Measurements from ENCODE around the gene CD83.
"Not testable (repeated sequence)": the region's sequence is repeated elsewhere in the genome, so short reads cannot be mapped to it uniquely, and the experiment has no call there.

The CD83 gene

GRCh38 chr6:14117158-14118090 lies at the start of gene CD83:
TSS of gene CD83 (plus strand) at chr6:14117772. CDS start at chr6:14117812, 40 bp downstream.
- intact Hi-C loops (cut with DNase I), result no loop called here
- DNase-seq, result peak in 40 of 42 donors; percentile 22 to 80 (median 54)

GRCh38 chr6:14068133-14068532 lies 49.4 kb upstream of the CD83 start:
- intact Hi-C loops (cut with DNase I), result loop anchor here (10.0 kb wide), 1 partner anchor 163 kb away; no protein-coding TSS in a partner anchor
- no peak for DNase-seq

GRCh38 chr6:14068623-14069022 lies 48.9 kb upstream of the CD83 start:
- intact Hi-C loops (cut with DNase I), result loop anchor here (10.0 kb wide), 1 partner anchor 164 kb away; no protein-coding TSS in a partner anchor
- DNase-seq, result no peak

- DNase-seq, result no peak
- intact Hi-C loops (cut with DNase I), result no loop called here
Observed at GRCh38 chr6:14070457-14070856, 47.1 kb upstream of the CD83 start.

GRCh38 chr6:14072084-14072483 lies 45.5 kb upstream of the CD83 start:
- intact Hi-C loops (cut with DNase I), result no loop called here
- DNase-seq, result no peak

- DNase-seq; intact Hi-C loops (cut with DNase I): not testable (repeated sequence)
Observed at GRCh38 chr6:14073561-14074354, 43.8 kb upstream of the CD83 start.

GRCh38 chr6:14074476-14075094 lies 43.0 kb upstream of the CD83 start:
- intact Hi-C loops (cut with DNase I), result no loop called here
- DNase-seq, result no peak

- DNase-seq, result peak in 1 of 42 donors; percentile 5
Observed at GRCh38 chr6:14075095-14075503, 42.5 kb upstream of the CD83 start.

GRCh38 chr6:14077193-14077867 lies 40.2 kb upstream of the CD83 start:
- intact Hi-C loops (cut with DNase I), result no loop called here
- no peak for DNase-seq

More at GRCh38 chr6:14075095-14075503, 42.5 kb upstream of the CD83 start:
- intact Hi-C loops (cut with DNase I), result no loop called here

GRCh38 chr6:14079433-14079832 lies 38.1 kb upstream of the CD83 start:
- intact Hi-C loops (cut with DNase I), result no loop called here
- peak in 17 of 42 donors; percentile 9 to 72 (median 27) for DNase-seq

- no peak for DNase-seq
- intact Hi-C loops (cut with DNase I), result no loop called here
Observed at GRCh38 chr6:14079971-14080370, 37.6 kb upstream of the CD83 start.

- intact Hi-C loops (cut with DNase I), result no loop called here
- no peak for DNase-seq
Observed at GRCh38 chr6:14081126-14081525, 36.4 kb upstream of the CD83 start.

- intact Hi-C loops (cut with DNase I), result no loop called here
- DNase-seq, result no peak
Observed at GRCh38 chr6:14082771-14083170, 34.8 kb upstream of the CD83 start.

- DNase-seq, result no peak
- intact Hi-C loops (cut with DNase I), result no loop called here
Observed at GRCh38 chr6:14083262-14083661, 34.3 kb upstream of the CD83 start.

GRCh38 chr6:14083751-14084150 lies 33.8 kb upstream of the CD83 start:
- DNase-seq, result no peak
- intact Hi-C loops (cut with DNase I), result no loop called here

- intact Hi-C loops (cut with DNase I), result no loop called here
- DNase-seq, result no peak
Observed at GRCh38 chr6:14084388-14084787, 33.2 kb upstream of the CD83 start.

GRCh38 chr6:14085176-14085787 lies 32.3 kb upstream of the CD83 start:
- intact Hi-C loops (cut with DNase I), result no loop called here
- no peak for DNase-seq

- intact Hi-C loops (cut with DNase I), result no loop called here
Observed at GRCh38 chr6:14086701-14087100, 30.9 kb upstream of the CD83 start.

More at GRCh38 chr6:14086701-14087100, 30.9 kb upstream of the CD83 start:
- DNase-seq, result no peak

All from head of caudate nucleus (tissue), 42 donors.